Activated CD4-positive, alpha-beta T cell treated with anti-CD3 and anti-CD28 coated beads, Interleukin-2, amount 50 U/mL, for 1 hour (primary cell): ENCODE results near the gene VILL.
A peak's percentile ranks its signal among the peaks of the same experiment; 100 is the strongest.

Source experiments
- DNase-seq: peaks from one replicate; pipeline ENCODE4 v3.0.0-alpha.2; 2020

VILL gene

GRCh38 chr3:38002291-38002876 is 11.8 kb downstream of the VILL start:
- no peak for DNase-seq

- no peak for DNase-seq
Observed at GRCh38 chr3:38002940-38003339, 12.4 kb downstream of the VILL start.

GRCh38 chr3:38003371-38003816 is 12.8 kb downstream of the VILL start:
- DNase-seq = peak; percentile 68

GRCh38 chr3:38003817-38004414 is 13.3 kb downstream of the VILL start:
- DNase-seq = no peak

GRCh38 chr3:38004415-38005075 is 14.0 kb downstream of the VILL start:
- peak; percentile 57 for DNase-seq

- no peak for DNase-seq
Observed at GRCh38 chr3:38005076-38006020, 14.8 kb downstream of the VILL start.

- no peak for DNase-seq
Observed at GRCh38 chr3:38006031-38006430, 15.4 kb downstream of the VILL start.

- no peak for DNase-seq
Observed at GRCh38 chr3:38006445-38006995, 15.9 kb downstream of the VILL start.

GRCh38 chr3:38007754-38008090 is 17.1 kb downstream of the VILL start:
- no peak for DNase-seq

GRCh38 chr3:38008191-38008701 is 17.7 kb downstream of the VILL start:
- no peak for DNase-seq

- DNase-seq = no peak
Observed at GRCh38 chr3:38008971-38009580, 18.5 kb downstream of the VILL start.

- no peak for DNase-seq
Observed at GRCh38 chr3:38009807-38010591, 19.4 kb downstream of the VILL start.

- no peak for DNase-seq
Observed at GRCh38 chr3:38011111-38011510, 20.5 kb downstream of the VILL start.

- DNase-seq = no peak
Observed at GRCh38 chr3:38015485-38015884, 24.9 kb downstream of the VILL start.

- DNase-seq = no peak
Observed at GRCh38 chr3:38015984-38016383, 25.4 kb downstream of the VILL start.

- no peak for DNase-seq
Observed at GRCh38 chr3:38016410-38016809, 25.8 kb downstream of the VILL start.

GRCh38 chr3:38016847-38017444 is 26.4 kb downstream of the VILL start:
- no peak for DNase-seq

GRCh38 chr3:38017445-38018295 is 27.1 kb downstream of the VILL start:
- DNase-seq = no peak

GRCh38 chr3:38018296-38019266 is 28.0 kb downstream of the VILL start:
- DNase-seq = no peak
